Measurements from ENCODE around the gene OVAAL. TPM values are rescaled to one million over a fixed set of nuclear protein-coding genes. Genes with fewer than 3 reads are reported as not detected.

OVAAL gene
- total and polyA plus RNA-seq, 9 of the 15 experiments (the other 6 are each of a cell fraction or from before 2014, with no cell fraction given), result 0.04 to 0.18 (median 0.08) TPM; not detected in 4

- TF ChIP-seq REST (IDR thresholded peaks at IDR 0.05; ENCODE audit: borderline replicate concordance) (peak; percentile 95), REST (CRISPR knock-in tag; IDR thresholded peaks at IDR 0.05; ENCODE audit: low read depth) (no peak), NCOR1 (IDR thresholded peaks at IDR 0.05) (peak; percentile 32; the same call in 1 of the 2 replicates), SMC3 (conservative IDR thresholded peaks at IDR 0.05; ENCODE audit: insufficient read depth, low read depth, low read length) (peak; percentile 95), ARID2 (IDR thresholded peaks at IDR 0.05) (peak; percentile 96), FOSL1 (tag; conservative IDR thresholded peaks at IDR 0.05) (peak; percentile 43; the same call in 1 of the 2 replicates), TCF7L2 (IDR thresholded peaks at IDR 0.05; ENCODE audit: low read depth, low read length) (0 out of 2 replicates have a peak, but pooled peaks have one; percentile 11), MLX (CRISPR knock-in tag; conservative IDR thresholded peaks at IDR 0.05) (no peak), STAG1 (CRISPR knock-in tag; IDR thresholded peaks at IDR 0.05; ENCODE audit: borderline replicate concordance) (peak; percentile 42; the same call in 1 of the 2 replicates), OTX1 (CRISPR knock-in tag; IDR thresholded peaks at IDR 0.05) (no peak), L3MBTL2 (IDR thresholded peaks at IDR 0.05) (peak; percentile 37; the same call in 1 of the 2 replicates), EP300 (IDR thresholded peaks at IDR 0.05; ENCODE audit: low read length) (0 out of 2 replicates have a peak, but pooled peaks have one; percentile 2), ATF3 (IDR thresholded peaks at IDR 0.05) (no peak), ATF3 (CRISPR knock-in tag; conservative IDR thresholded peaks at IDR 0.05) (0 out of 2 replicates have a peak, but pooled peaks have one; percentile 38), EP400 (IDR thresholded peaks at IDR 0.05) (peak; percentile 48)
These were observed 25.3 kb upstream of the OVAAL start (continued) for GRCh38 chr1:180533266-180533987.
